Ovary (tissue), 9 donors: ENCODE measurements around the gene LKAAEAR1. TPM values are rescaled to one million over a fixed set of nuclear protein-coding genes. Genes with fewer than 3 reads are reported as not detected.
A peak's percentile ranks its signal among the peaks of the same experiment; 100 is the strongest.

Source experiments
- DNase-seq, 5 donors: peaks; one replicate each; pipeline ENCODE4 v3.0.0-alpha.2; 2019 to 2020
- H3K27ac ChIP-seq, 2 donors: fragments of 200-600 bp; one replicate each; pipeline versions ENCODE4 v1.5.1 to v1.8.0; 2019 to 2022
- H3K27me3 ChIP-seq: fragments of 200-600 bp; one replicate; pipeline ENCODE4 v1.8.0; 2022
- H3K36me3 ChIP-seq: fragments of 200-600 bp; sonication (generic); one replicate; pipeline ENCODE4 v1.5.1; 2019
- H3K4me1 ChIP-seq: one replicate; pipeline ENCODE4 v1.8.1; 2013; ENCODE audit warnings: mild to moderate bottlenecking, moderate library complexity; ENCODE audit not compliant: insufficient read depth
- H3K4me3 ChIP-seq: fragments of 200-600 bp; sonication (generic); one replicate; pipeline ENCODE4 v1.5.1; 2017
- H3K9me3 ChIP-seq, 2 donors: fragments of 200-600 bp in 1 of 2; sonication (generic) in 1 of 2; one replicate each; pipeline versions ENCODE4 v1.5.1 to v1.8.1; 2013 to 2019; ENCODE audit warnings: mild to moderate bottlenecking in 1 of 2, moderate library complexity in 1 of 2
- EP300 ChIP-seq: sonication (generic); formaldehyde crosslinking; IDR thresholded peaks from one replicate; pipeline ENCODE4 v1.6.1; 2017; ENCODE audit warnings: antibody characterized with exemption
- POLR2A ChIP-seq: fragments of 450-650 bp; IDR thresholded peaks from one replicate; pipeline ENCODE4 v1.6.1; 2017; ENCODE audit warnings: antibody characterized with exemption, mild to moderate bottlenecking, moderate library complexity
- WGBS, 3 donors: extraction: QIAGEN DNeasy Blood & Tissue Kit in 1 of 3; methylation state at CpG; one replicate each; pipeline versions ENCODE4 v1.1.5 to v1.1.7; 2013 to 2017; 5-methylcytosine and 5-hydroxymethylcytosine counted together
- intact Hi-C, 4 donors: fragments of 100-400 bp; cut with DNase I; formaldehyde crosslinking; loops; one replicate each; pipeline versions ENCODE4 v1.11.0 to v1.15.1; 2022 to 2023
- polyA plus RNA-seq, 2 donors: library from polyadenylated mRNA; stranded (reverse); fragments of 200-250 nt in 1 of 2; fragments of 350-450 nt in 1 of 2; fragmentation: Illumina TruSeq in 1 of 2; extraction: RNeasy Lipid Tissue Mini Kit (QIAGEN cat#74804) in 1 of 2; gene quantifications; one replicate each; pipeline ENCODE4 v1.2.3, GENCODE V29; 2013 to 2014
- total RNA-seq, 7 donors: library from RNA; depleted of rRNA in 2 of 7; stranded (reverse); fragments of >200 nt in 2 of 7; fragmentation: NEBNext Ultra II Directional in 3 of 7; extraction: Animal tissue kit (Norgen Biotek cat#: 25700) in 3 of 7; gene quantifications; one replicate each; pipeline versions ENCODE4 v1.1.0 to v1.2.4, GENCODE V29; 2016 to 2023
- TF ChIP-seq, protein P1 (sequence below), 3 donors: fragments of 450-650 bp in 2 of 3; fragments of 200-600 bp in 1 of 3; IDR thresholded peaks; one replicate each; pipeline versions ENCODE4 v1.5.1 to v1.8.0; 2016 to 2022; ENCODE audit warnings: antibody characterized with exemption in 3 of 3, mild to moderate bottlenecking in 1 of 3
- donor health status: DM: no; HTN: no; CAD: no; lungs with moderate emphysema.
- donor health status: DM: no; HTN: no; CAD: no.
- donor health status: Bipolar disorder and iron deficiency.
- donor health status: DM: yes; HTN: yes; CAD: no.
- donor health status: DM: no; HTN: no; CAD: no.
- donor health status: DM: yes; HTN: yes; CAD: no.

Gene LKAAEAR1
- total and polyA plus RNA-seq, 9 donors = 10.5 TPM; not detected in 8

DNA sequence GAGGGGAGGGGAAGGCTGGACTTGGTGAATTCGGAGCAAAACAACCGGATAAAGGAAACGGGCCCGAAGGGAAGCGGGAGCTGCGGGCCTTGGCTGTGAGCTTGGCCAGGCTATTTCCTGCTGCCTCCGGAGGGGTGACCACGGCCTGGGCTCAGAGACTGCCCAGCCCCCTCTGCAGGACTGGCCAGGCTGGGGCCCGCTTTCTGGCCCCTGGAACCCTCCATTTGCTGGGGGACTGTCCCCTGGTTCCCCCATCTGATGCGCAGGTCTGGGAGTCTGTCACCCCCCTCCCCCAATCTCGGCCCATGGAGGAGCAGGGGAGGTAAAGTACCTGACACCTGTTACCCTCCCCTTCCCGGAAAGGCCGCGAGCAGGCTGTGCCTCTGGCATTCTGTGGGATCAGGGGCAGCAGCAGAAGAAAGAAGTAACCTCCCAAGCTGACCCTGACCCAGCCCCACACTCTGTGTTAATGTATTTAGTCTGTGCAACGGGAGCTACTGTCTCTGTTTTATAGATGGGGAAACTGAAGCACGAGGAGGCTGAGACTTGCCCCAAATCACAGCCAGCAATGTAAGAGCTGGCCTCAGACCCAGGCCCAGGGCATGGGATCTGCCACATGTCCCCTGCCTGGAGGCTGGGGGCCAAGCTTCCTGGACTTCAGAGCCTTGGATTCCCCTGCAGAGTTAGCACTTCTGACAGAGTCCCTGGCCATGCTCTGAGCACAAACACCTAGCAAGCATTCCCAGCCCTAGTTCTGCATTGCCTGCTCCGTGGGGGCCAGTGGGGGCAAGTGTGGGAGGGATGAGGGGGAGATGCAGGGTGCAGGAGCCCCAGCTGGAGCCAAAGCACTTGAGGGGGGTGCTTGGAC lies 44.7 kb downstream of the LKAAEAR1 start:
- Histone ChIP-seq H3K4me3 (no peak overlapping the region), H3K4me1 (peaks cover 2% of the 10 kb centered on the region), H3K27ac (no peak overlapping the region), H3K36me3 (no peaks in the 10 kb centered on the region), H3K27me3 (peaks cover 2% of the 10 kb centered on the region), H3K9me3 (no peaks in the 10 kb centered on the region)
- intact Hi-C loops = loop anchor here in 1 of 4 donors (10.0 kb wide), 1 partner anchor 75 kb away; no protein-coding TSS in a partner anchor
- TF ChIP-seq, protein P1, sequence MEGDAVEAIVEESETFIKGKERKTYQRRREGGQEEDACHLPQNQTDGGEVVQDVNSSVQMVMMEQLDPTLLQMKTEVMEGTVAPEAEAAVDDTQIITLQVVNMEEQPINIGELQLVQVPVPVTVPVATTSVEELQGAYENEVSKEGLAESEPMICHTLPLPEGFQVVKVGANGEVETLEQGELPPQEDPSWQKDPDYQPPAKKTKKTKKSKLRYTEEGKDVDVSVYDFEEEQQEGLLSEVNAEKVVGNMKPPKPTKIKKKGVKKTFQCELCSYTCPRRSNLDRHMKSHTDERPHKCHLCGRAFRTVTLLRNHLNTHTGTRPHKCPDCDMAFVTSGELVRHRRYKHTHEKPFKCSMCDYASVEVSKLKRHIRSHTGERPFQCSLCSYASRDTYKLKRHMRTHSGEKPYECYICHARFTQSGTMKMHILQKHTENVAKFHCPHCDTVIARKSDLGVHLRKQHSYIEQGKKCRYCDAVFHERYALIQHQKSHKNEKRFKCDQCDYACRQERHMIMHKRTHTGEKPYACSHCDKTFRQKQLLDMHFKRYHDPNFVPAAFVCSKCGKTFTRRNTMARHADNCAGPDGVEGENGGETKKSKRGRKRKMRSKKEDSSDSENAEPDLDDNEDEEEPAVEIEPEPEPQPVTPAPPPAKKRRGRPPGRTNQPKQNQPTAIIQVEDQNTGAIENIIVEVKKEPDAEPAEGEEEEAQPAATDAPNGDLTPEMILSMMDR (IDR thresholded peaks at IDR 0.05) = no peak
- WGBS, 3 donors = 5 to 7% (median 7%) methylated on average over 17 of the region's 17 CpGs
- no peak for DNase-seq

DNA sequence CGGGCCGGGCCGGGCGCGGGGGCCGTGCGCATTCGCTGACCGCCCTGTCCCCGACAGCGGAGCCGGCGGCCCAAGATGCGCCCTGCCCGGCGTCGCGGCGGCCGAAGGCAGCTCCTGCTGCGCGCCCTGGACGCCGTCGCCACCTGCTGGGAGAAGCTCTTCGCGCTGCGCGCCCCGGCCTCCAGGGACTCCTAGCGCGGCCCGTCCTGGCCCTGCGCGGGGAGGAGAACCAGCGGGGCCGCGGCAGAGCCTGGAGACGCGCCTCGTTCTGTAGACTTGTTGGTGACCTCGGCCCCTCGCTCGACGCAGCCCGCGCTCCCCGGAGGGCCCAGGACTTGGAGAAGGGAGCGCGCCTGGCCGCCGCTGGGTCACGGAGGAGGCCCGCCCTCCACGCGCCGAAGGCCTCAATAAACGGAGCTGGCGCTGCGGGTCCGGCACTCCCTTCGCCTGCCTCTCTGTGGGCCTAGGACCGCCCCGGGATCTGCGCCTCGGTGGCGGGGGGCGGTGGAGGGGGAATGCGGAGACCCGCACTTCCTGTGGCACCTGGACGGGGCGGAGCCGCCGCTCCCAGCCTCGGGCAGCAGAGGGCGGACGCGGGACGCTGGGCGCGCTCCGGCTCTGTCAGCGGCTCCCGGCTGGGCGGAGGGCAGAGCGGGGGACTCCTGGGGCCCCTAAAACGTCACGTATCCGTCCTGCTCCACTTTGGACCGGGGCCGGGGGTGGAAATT lies 45.5 kb downstream of the LKAAEAR1 start:
- H3K27ac ChIP-seq = no peak overlapping the region
- TF ChIP-seq POLR2A (no peak), EP300 (no peak)
- TF ChIP-seq, protein P1 (IDR thresholded peaks at IDR 0.05) = peak; percentile 29 to 65 (median 44)
- no peaks in the 10 kb centered on the region for H3K36me3 ChIP-seq
- peak; percentile 37 to 75 (median 63) for DNase-seq
- 0 to 1% (median 0%) methylated on average over 63 to 90 of the region's 91 CpGs for WGBS, 3 donors
- intact Hi-C loops = loop anchor here in 1 of 4 donors (10.0 kb wide), 1 partner anchor 76 kb away; no protein-coding TSS in a partner anchor
- H3K9me3 ChIP-seq = no peaks in the 10 kb centered on the region
- H3K4me1 ChIP-seq = peaks cover 5% of the 10 kb centered on the region
- H3K4me3 ChIP-seq = peak overlapping the region; percentile 32
- H3K27me3 ChIP-seq = peaks cover 2% of the 10 kb centered on the region

DNA sequence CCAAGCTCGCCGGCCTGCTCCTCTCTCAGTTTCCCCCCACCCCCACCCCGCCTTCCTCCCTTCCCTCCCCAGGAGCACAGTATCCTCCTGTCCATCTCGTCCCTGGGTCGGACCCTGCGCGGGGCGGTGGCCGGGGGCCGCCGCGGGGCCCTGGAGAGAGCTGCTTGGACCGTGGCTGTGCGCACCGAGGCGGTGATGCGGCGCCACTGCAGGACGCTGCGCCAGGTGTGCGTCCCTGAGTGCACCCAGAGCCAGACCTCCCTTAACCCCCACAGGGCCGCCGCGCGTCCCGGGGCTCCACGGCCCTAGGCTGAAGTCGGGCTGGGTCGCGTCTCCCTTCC lies 46.0 kb downstream of the LKAAEAR1 start:
- 0 to 1% (median 1%) methylated on average over 5 to 30 of the region's 30 CpGs for WGBS, 3 donors
- H3K4me1 ChIP-seq = peaks cover 5% of the 10 kb centered on the region
- no peak for DNase-seq
- intact Hi-C loops = loop anchor here in 1 of 4 donors (10.0 kb wide), 1 partner anchor 77 kb away; no protein-coding TSS in a partner anchor
- H3K27me3 ChIP-seq = peaks cover 2% of the 10 kb centered on the region
- no peaks in the 10 kb centered on the region for H3K36me3 ChIP-seq
- H3K27ac ChIP-seq = no peak overlapping the region
- no peaks in the 10 kb centered on the region for H3K9me3 ChIP-seq
- no peak overlapping the region for H3K4me3 ChIP-seq
- TF ChIP-seq POLR2A (no peak), EP300 (no peak)
- TF ChIP-seq, protein P1 (IDR thresholded peaks at IDR 0.05) = no peak

DNA sequence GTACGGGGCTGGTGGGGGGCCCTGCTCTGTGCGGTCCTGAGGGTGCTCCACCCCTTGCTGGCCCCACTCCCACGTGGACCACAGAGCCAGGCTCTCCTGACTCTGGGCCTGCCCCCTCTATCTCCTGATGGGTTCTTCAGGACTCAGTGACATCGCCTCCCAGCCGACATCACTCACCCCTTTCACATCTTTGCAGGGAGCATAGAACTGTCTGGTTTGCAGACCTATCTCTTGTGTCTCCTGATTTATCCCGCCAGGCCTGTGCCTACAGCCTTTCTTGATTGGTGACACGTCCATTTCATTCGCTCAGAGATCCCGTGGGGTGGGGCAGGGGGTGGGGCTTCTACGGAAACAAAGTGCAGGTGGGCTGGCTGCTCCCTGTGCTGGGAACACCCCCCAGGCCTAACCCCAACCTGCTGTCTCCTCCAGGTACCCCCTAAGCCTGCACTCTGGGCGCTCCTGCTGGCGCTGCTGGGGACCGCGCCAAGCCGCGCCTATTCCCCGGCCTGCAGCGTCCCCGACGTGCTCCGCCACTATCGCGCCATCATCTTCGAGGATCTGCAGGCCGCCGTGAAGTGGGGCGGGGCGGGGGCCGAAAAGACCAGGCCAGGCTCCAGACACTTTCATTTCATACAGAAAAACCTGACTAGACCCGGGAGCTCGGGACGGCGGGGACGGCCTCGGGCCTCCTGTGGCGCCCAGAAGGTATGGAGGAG lies 46.5 kb downstream of the LKAAEAR1 start:
- no peak for DNase-seq
- TF ChIP-seq, protein P1 (IDR thresholded peaks at IDR 0.05) = no peak
- TF ChIP-seq EP300 (no peak), POLR2A (no peak)
- H3K4me3 ChIP-seq = no peak overlapping the region
- peaks cover 5% of the 10 kb centered on the region for H3K4me1 ChIP-seq
- no peaks in the 10 kb centered on the region for H3K9me3 ChIP-seq
- intact Hi-C loops = loop anchor here in 1 of 4 donors (10.0 kb wide), 1 partner anchor 77 kb away; no protein-coding TSS in a partner anchor
- peaks cover 2% of the 10 kb centered on the region for H3K27me3 ChIP-seq
- no peaks in the 10 kb centered on the region for H3K36me3 ChIP-seq
- no peak overlapping the region for H3K27ac ChIP-seq
- WGBS, 3 donors = 8 to 11% (median 10%) methylated on average over 36 of the region's 36 CpGs
